Activated naive CD4-positive, alpha-beta T cell treated with anti-CD3 and anti-CD28 coated beads, Interleukin-2, amount 50 U/mL, for 24 hours (primary cell): ENCODE results near the gene CHURC1.

Experiments used
- H3K27ac Mint-ChIP-seq: one replicate; pipeline ENCODE4 v1.8.0; 2021; ENCODE audit warnings: mild to moderate bottlenecking, mixed read lengths
- H3K27me3 Mint-ChIP-seq: one replicate; pipeline ENCODE4 v1.8.0; 2021; ENCODE audit warnings: mixed read lengths
- H3K36me3 Mint-ChIP-seq: one replicate; pipeline ENCODE4 v1.8.0; 2021; ENCODE audit warnings: mixed read lengths
- H3K4me1 Mint-ChIP-seq: one replicate; pipeline ENCODE4 v1.8.0; 2021; ENCODE audit warnings: mixed read lengths
- H3K4me3 Mint-ChIP-seq: one replicate; pipeline ENCODE4 v1.8.0; 2021; ENCODE audit warnings: mild to moderate bottlenecking, mixed read lengths
- H3K9me3 Mint-ChIP-seq: one replicate; pipeline ENCODE4 v1.8.0; 2021; ENCODE audit warnings: mixed read lengths

CHURC1 gene

DNA sequence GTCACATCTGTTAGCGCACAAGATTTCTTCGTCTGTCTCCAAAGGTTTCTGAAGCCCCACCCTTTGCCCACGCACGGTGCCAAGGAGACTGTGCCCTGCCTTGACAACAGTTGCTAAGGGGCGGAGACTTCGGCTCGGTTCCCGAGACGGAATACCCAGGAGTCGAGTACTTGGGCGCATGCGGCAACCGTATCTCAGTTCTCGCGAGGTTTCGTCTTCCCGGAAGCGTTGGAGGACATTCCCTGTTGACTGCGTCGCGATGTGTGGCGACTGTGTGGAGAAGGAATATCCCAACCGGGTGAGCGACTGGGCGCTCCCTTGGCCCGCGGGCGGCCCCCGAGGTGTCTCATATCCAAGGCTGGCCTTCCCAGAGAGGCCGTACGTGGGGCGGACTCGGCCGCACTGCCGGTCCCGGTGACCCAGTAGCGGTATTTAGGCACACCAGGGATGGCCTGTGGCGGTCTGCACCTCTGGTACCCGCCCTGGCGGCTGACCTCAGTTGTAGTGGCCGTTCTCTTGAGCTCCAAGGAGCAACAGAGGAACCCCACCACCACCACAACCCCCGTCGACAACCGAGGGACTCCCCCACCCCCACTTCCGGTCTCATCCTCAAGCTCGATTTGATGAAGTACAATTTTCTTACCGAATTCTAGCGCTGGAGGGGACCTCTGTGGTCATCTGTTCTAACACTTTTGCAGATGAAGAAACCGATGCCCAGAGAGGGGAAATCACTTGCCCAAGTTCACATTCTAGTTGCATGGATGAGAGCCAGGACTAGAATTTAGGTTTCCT is at the start of gene CHURC1:
TSS of gene CHURC1 (plus strand) at position 219 of the 792 bp plus-strand sequence. CDS start at position 260, 41 bp downstream.
- Mint-ChIP-seq H3K27ac (peak within 1 kb of the TSS; percentile 97), H3K4me3 (peak within 1 kb of the TSS; percentile 85), H3K9me3 (no peaks in the 10 kb centered on the region), H3K36me3 (peaks cover 13% of the 10 kb centered on the region), H3K27me3 (no peaks in the 10 kb centered on the region), H3K4me1 (peaks cover 49% of the 10 kb centered on the region)

DNA sequence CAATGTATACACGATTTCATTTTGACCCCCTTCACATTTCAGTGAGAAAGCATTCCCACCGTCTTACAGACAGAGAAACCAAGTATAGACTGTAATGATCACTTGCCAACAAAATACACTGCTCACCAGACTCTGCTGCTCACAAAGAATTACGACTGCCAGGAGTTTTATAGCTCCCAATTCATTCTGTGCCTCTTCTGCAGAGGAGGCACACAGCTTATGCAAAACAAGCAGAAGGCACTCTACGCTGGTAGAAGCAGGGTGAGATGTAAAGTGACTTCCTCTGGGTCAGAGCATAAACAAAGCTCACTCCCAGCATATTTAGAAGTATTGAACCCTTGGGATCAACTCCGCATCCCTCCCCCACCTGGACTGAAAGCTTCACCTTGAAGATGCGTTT is 49.1 kb upstream of the CHURC1 start:
- no peaks in the 10 kb centered on the region for H3K4me1 Mint-ChIP-seq
- peaks cover 8% of the 10 kb centered on the region for H3K27me3 Mint-ChIP-seq
- no peak overlapping the region for H3K27ac Mint-ChIP-seq
- H3K9me3 Mint-ChIP-seq = no peaks in the 10 kb centered on the region
- H3K36me3 Mint-ChIP-seq = no peaks in the 10 kb centered on the region
- no peak overlapping the region for H3K4me3 Mint-ChIP-seq

DNA sequence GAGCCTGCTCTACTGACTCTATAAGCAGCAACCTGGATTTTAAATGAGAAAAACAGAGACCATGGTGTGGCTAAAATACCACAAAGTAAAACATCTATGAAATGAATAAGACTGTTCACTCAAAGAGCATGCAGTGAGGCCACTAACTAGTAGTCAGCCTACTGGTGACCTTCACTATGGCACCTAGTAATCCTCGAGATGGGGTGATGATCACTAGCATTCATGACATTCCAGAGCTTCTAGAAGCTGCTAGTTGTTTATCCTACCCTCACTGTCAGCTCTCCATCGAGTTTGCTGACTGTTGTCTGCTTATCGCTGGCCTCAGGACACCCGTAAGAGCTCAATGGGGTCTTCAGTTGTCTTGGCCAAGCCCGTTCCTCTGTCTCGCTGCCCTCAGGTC is 48.3 kb upstream of the CHURC1 start:
- no peaks in the 10 kb centered on the region for H3K36me3 Mint-ChIP-seq
- H3K27ac Mint-ChIP-seq = no peak overlapping the region
- peaks cover 8% of the 10 kb centered on the region for H3K27me3 Mint-ChIP-seq
- H3K9me3 Mint-ChIP-seq = no peaks in the 10 kb centered on the region
- no peak overlapping the region for H3K4me3 Mint-ChIP-seq
- no peaks in the 10 kb centered on the region for H3K4me1 Mint-ChIP-seq

DNA sequence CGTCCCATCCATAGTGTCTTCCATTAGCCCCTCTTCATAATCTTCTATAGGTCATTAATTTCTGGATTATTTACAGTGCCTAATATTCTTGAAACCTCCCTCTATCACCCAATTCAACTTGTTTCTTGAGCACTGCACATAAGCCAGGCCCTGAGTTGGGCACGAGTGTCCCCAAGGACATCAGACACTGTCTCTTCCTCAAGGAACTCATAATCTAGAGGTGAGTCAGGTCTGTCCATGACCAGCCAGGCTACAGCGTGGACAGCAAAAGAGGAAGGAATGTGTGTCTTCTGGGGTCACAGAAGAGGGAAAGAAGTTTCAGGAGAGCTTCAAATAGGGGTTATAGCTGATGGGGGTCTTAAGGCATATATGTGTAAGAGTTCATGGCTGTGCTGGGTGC is 47.1 kb upstream of the CHURC1 start:
- no peak overlapping the region for H3K27ac Mint-ChIP-seq
- H3K9me3 Mint-ChIP-seq = no peaks in the 10 kb centered on the region
- H3K36me3 Mint-ChIP-seq = no peaks in the 10 kb centered on the region
- H3K4me3 Mint-ChIP-seq = no peak overlapping the region
- peaks cover 8% of the 10 kb centered on the region for H3K27me3 Mint-ChIP-seq
- H3K4me1 Mint-ChIP-seq = no peaks in the 10 kb centered on the region

DNA sequence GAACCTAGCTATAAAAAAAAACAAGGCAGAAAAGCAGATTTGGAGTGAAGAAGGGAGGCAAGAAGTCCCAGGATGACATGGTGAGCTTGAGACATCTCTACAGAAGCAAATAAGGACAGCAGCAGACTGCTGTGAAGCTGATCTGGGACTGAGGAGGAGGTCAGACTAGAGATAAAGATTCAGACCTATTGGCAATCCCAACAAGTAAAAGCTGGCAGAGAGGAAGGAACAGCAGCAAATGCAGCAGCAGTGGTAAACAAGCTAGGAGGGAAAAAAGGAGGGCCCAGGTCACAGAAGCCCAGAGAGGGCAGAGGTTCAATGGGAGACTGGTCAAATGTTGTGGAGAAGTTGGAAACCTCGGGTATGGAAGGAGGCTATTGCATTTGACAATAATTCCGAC is 45.9 kb upstream of the CHURC1 start:
- H3K4me3 Mint-ChIP-seq = no peak overlapping the region
- no peaks in the 10 kb centered on the region for H3K4me1 Mint-ChIP-seq
- H3K36me3 Mint-ChIP-seq = no peaks in the 10 kb centered on the region
- no peak overlapping the region for H3K27ac Mint-ChIP-seq
- H3K27me3 Mint-ChIP-seq = peaks cover 9% of the 10 kb centered on the region
- no peaks in the 10 kb centered on the region for H3K9me3 Mint-ChIP-seq

DNA sequence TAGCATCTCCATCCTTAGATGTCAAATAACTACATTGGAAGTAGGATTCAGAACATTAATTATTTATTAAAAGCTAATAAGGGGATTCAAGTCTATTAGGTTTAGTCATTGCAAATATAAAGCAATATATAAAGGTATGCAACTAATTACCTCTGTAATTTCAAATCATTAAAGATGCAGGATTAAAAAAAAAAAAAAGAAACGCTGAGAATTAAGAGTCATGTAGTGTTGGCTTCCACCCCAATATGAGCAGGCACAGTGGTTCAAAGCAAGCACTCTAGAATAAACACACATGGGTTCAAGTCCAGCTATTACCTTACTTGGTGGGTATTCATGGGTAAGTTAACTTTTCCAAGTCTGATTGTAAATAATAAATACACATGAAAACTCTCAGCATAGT is 45.4 kb upstream of the CHURC1 start:
- no peaks in the 10 kb centered on the region for H3K36me3 Mint-ChIP-seq
- H3K9me3 Mint-ChIP-seq = no peaks in the 10 kb centered on the region
- no peak overlapping the region for H3K27ac Mint-ChIP-seq
- no peak overlapping the region for H3K4me3 Mint-ChIP-seq
- H3K4me1 Mint-ChIP-seq = no peaks in the 10 kb centered on the region
- H3K27me3 Mint-ChIP-seq = peaks cover 9% of the 10 kb centered on the region

DNA sequence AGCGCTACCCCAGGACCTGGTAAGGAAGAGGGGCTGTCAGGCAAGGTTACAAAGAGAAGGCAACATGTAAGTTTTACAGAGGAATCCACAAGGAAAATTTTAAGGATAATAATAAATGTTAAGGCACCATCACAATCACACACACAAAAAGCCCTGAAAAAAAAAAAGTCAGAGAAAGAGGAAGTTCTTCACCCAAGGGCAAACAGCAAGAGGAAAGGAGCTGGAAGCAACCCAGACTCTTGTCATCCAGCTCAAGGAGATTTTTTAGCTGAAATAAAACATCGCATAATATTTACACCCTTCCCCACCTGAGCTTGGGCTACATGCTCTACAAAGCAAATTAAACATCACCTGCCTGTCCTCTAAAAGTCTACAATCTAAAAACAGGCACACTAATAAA is 44.1 kb upstream of the CHURC1 start:
- no peak overlapping the region for H3K4me3 Mint-ChIP-seq
- no peak overlapping the region for H3K27ac Mint-ChIP-seq
- no peaks in the 10 kb centered on the region for H3K4me1 Mint-ChIP-seq
- H3K36me3 Mint-ChIP-seq = no peaks in the 10 kb centered on the region
- no peaks in the 10 kb centered on the region for H3K9me3 Mint-ChIP-seq
- peaks cover 9% of the 10 kb centered on the region for H3K27me3 Mint-ChIP-seq

DNA sequence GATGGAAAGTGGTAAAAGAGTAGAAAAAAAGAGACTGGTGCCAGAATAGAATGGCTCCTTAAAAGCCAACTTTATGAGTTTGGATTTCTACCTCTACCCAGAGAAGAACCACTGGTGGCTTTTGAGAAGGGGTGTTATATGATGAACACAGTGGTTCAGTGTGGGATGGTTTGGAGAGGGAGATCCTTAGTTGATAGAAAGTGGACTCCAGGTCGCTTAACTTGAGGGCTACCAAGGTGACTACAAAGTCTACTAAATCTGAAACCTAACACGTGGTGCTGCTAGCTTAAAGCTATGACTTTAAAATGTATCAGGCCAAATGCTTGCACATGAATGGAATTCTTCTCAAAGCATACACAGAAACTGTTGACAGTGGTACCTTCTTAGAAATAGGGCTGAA is 42.9 kb upstream of the CHURC1 start:
- Mint-ChIP-seq H3K36me3 (no peaks in the 10 kb centered on the region), H3K27me3 (peaks cover 8% of the 10 kb centered on the region), H3K27ac (no peak overlapping the region), H3K4me1 (no peaks in the 10 kb centered on the region), H3K4me3 (no peak overlapping the region), H3K9me3 (no peaks in the 10 kb centered on the region)

DNA sequence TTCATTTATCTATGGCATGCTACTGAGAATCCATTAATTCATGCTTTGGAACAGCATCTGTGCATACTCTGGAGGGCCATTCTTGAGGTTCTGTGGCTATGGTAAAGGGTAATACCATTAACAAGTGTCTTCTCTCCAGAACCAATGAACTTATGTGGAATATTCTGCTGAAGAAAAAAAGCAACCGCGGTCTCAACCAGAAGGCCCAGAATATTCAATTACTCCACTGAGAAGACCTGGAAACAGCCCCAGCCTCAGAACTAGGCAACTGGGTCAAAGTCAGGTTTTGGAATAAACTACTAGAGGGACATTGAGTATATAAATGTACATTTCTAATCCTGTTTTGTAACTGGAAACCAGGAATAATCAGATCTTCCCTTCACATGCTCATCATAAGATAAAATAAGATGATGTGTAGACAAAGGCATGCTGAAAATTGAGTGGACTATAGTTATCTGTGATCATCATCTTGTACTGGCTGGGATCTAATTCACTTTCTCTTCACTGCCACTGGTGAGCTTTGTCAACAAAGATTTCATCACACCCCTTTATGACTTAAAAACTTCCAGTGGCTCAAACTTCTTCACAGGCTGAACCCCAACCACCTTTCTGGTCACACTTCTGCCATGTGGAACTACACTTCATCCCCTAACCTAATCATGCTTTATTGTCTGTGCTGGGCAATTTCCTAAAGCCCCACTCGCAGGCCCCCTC is 40.6 kb upstream of the CHURC1 start:
- no peaks in the 10 kb centered on the region for H3K9me3 Mint-ChIP-seq
- H3K27me3 Mint-ChIP-seq = peaks cover 3% of the 10 kb centered on the region
- H3K4me3 Mint-ChIP-seq = no peak overlapping the region
- H3K36me3 Mint-ChIP-seq = no peaks in the 10 kb centered on the region
- no peak overlapping the region for H3K27ac Mint-ChIP-seq
- H3K4me1 Mint-ChIP-seq = no peaks in the 10 kb centered on the region

DNA sequence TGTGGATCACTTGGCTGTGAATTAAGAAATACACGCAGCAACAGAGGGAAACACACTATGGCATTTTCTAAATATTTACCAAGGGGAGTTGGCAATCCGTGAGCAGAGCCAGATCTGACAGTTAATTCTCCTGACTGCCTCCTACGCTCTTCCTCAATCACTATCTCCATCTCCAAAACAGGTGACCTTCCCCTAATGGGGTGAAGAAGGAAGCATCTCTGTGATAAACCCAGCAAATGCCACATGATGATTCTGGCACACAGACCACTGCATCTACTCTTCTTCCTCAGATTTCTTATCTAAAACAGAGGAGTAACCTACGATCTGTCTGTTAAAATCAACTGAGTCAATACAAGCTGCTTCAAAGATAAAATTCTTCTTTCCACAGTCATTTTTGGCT is 38.9 kb upstream of the CHURC1 start:
- Mint-ChIP-seq H3K36me3 (no peaks in the 10 kb centered on the region), H3K4me3 (no peak overlapping the region), H3K27me3 (peaks cover 5% of the 10 kb centered on the region), H3K4me1 (no peaks in the 10 kb centered on the region), H3K27ac (no peak overlapping the region), H3K9me3 (no peaks in the 10 kb centered on the region)

DNA sequence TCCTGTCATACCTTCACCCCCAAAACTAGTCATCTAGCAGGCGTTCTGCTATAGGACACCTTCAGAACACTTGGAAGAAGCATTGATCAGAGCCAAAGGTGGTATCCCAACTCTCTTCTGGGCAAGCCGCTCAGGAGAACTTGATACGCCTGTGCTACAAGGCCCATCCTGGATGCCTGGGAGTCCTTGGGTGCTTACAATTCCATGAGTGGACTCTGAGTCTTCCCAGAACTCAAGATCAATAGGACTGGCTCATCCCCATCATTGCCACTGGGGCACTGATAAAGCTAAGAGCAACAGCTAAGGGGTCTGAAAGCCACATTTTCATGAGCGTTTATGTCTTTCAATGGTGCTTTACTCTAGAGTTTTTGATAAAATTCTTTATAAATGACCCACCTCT is 36.4 kb upstream of the CHURC1 start:
- Mint-ChIP-seq H3K4me1 (no peaks in the 10 kb centered on the region), H3K36me3 (no peaks in the 10 kb centered on the region), H3K9me3 (no peaks in the 10 kb centered on the region), H3K27me3 (peaks cover 8% of the 10 kb centered on the region), H3K27ac (no peak overlapping the region), H3K4me3 (no peak overlapping the region)

DNA sequence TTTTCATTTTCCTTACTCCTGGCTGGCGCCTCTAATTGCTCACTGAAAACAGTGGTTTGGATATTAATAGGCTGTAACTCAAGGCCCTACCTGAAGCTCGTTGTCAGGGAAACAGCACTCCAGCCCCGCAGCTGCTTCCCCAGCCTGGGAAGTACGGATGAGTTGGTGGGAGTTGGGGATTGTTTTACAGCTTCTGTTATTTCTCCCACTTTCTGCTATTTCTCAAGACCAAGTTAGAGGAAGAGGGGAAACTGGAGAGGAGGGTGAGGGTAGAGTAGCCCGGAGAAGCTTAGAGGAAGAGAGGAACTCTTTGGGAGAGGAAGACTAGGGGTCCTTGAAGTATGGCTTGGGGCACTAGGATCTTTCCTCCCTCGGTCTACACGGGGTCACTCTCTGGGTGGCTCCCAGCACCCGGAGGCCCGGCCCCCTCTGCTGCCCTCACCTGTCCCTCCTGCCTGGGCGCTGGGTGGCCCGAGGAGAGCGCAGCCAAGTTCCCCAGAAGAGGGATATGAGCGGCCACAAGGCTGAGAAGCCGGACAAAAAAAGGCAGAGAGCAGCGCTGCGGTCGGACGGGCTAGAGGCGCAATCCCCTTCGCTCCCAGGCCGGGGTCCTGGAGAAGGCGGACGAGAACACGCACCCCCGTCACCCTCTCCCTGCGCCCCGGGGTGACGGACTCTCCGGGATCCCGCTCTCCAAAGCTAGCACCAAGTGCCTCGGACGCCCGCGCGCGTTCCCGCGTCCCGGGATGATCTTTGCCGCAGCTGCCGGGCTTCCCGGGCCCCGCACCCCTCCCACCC is 35.2 kb upstream of the CHURC1 start:
- Mint-ChIP-seq H3K27me3 (peaks cover 7% of the 10 kb centered on the region), H3K4me1 (no peaks in the 10 kb centered on the region), H3K4me3 (peak overlapping the region; percentile 78), H3K36me3 (no peaks in the 10 kb centered on the region), H3K9me3 (no peaks in the 10 kb centered on the region), H3K27ac (peak overlapping the region; percentile 2)

DNA sequence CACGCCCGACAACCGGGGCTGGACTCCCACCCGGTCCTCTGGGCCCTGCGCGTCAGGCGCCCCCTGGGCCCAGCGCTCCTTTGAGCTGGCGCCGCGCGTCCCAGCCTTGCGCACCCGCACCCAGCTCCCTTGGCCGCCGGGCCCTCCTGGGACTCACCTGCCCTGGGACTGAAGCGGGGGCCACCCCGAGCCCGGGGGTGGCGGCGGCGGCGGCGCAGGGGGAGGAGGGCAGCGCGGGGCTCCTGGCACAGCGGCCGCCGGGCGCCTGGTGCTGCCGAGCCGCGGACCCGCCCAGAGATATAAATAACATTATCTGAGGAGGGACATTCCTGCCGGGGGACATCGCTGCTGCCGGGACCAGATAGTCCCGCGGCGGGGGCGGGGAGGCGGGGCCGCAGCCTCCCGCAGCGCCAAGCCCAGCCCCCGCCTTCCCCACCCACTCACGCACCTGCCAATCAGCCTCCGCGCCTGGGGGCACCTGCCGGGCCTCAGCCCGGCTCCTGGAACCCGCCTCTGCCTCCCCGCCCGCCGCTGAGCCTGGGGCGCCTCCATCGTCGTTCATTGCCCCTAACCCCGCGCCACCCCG is 34.5 kb upstream of the CHURC1 start, which contains the start of gene SPTB:
TSS of gene SPTB (minus strand) at position 273 of the 586 bp plus-strand sequence. CDS start 56,813 bp downstream, outside the sequence.
- Mint-ChIP-seq H3K4me1 (no peaks in the 10 kb centered on the region), H3K27ac (peak within 1 kb of the TSS; percentile 2), H3K4me3 (peak within 1 kb of the TSS; percentile 90), H3K9me3 (no peaks in the 10 kb centered on the region), H3K27me3 (peaks cover 7% of the 10 kb centered on the region), H3K36me3 (no peaks in the 10 kb centered on the region)

DNA sequence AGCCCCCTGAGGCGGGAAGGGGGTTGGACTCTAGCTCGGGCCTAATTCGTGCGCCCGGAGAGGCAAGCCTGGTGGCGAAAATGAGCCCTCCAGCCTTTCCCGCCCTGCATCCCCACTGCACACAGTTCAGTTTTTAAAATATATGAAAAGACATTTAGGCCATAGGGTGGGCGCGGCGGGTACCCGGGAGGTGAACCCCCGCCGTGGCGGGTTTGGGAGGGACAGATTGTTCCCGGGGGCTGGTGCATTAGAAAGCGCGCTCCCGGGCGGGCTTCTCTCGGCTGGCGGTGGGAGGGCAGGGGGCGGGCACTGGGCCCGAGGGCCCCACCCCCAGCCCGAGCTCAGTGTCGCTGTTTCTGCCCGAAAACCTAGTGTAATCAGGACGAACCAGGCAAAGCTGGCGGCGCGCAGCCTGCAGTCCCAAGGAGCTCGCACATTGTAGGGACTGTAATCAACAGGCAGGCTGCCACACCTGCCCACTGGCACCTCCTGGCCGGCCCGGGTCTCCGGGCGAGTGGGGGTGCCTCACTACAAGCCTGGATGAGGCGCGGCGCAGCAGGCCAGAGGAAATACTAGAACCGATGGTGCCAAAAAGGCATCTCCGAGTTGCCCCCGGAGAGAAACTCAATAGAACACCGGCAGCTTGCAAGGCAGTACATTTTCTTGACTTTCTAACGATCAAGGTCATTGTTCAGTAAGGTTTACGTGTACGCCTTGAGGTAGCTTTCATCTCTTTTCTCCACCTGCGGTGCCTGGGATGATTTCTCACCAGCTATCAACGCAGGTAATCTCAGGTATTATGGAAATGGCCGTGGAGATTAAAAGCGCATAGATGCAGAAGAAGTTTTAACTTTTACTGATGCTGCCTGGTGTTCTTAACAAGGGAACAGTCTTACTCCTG is 33.8 kb upstream of the CHURC1 start:
- Mint-ChIP-seq H3K4me3 (peak overlapping the region; percentile 90), H3K36me3 (no peaks in the 10 kb centered on the region), H3K9me3 (no peaks in the 10 kb centered on the region), H3K4me1 (no peaks in the 10 kb centered on the region), H3K27ac (no peak overlapping the region), H3K27me3 (peaks cover 7% of the 10 kb centered on the region)

DNA sequence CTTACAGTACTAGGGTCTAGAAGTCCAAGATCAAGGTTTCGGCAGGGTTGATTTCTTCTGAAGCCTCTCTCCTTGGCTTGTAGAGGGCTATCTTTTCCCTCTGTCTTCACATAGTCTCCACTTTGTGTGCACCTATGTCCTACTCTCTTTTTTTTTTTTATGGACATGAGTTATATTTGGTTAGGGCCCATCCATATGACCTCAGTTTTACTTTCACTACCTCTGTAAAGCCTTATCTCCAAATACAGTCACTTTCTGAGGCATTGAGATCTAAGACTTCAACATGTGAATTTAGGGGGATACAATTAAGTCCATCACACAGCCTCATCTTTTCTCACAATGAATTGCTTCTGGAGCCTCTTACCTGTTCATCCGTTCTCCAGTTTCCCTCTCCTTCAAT is 28.7 kb upstream of the CHURC1 start:
- Mint-ChIP-seq H3K4me3 (no peak overlapping the region), H3K27me3 (peaks cover 3% of the 10 kb centered on the region), H3K27ac (no peak overlapping the region), H3K9me3 (no peaks in the 10 kb centered on the region), H3K36me3 (no peaks in the 10 kb centered on the region), H3K4me1 (no peaks in the 10 kb centered on the region)
